Neural cell (in vitro differentiated cells): ENCODE results near the gene CELA2B.

Experiments used
- CTCF ChIP-seq: fragments of 450-650 bp; IDR thresholded peaks from 2 replicates; pipeline ENCODE4 v1.5.1; 2014; ENCODE audit warnings: antibody characterized with exemption, mild to moderate bottlenecking, moderate library complexity; ENCODE audit not compliant: poor library complexity, severe bottlenecking
- EP300 ChIP-seq: fragments of 450-650 bp; conservative IDR thresholded peaks from 2 replicates; pipeline ENCODE4 v1.6.1; 2014; ENCODE audit warnings: antibody characterized with exemption, mild to moderate bottlenecking, moderate library complexity; ENCODE audit not compliant: poor library complexity, severe bottlenecking
- EZH2 ChIP-seq: fragments of 200-600, 300-800 bp; shearing (Covaris generic), sonication (generic); IDR thresholded peaks from 2 replicates; pipeline ENCODE4 v1.6.1; 2014; ENCODE audit warnings: antibody characterized with exemption, low read length, borderline replicate concordance, mild to moderate bottlenecking; ENCODE audit not compliant: insufficient read depth, poor library complexity, severe bottlenecking
- MXI1 ChIP-seq: fragments of 450-650 bp; conservative IDR thresholded peaks from 2 replicates; pipeline ENCODE4 v1.6.1; 2014; ENCODE audit warnings: antibody characterized with exemption, mild to moderate bottlenecking; ENCODE audit not compliant: poor library complexity, severe bottlenecking
- POLR2AphosphoS5 ChIP-seq: IDR thresholded peaks from 2 replicates; pipeline ENCODE4 v1.6.1; 2012
- RAD21 ChIP-seq: fragments of 450-650 bp; conservative IDR thresholded peaks from 2 replicates; pipeline ENCODE4 v1.6.1; 2014; ENCODE audit warnings: antibody characterized with exemption, mild to moderate bottlenecking, moderate library complexity
- REST ChIP-seq: IDR thresholded peaks from 2 replicates; pipeline ENCODE4 v1.6.1; 2012; ENCODE audit warnings: borderline replicate concordance
- SMC3 ChIP-seq: fragments of 450-650 bp; conservative IDR thresholded peaks from 2 replicates; pipeline ENCODE4 v1.6.1; 2014; ENCODE audit warnings: antibody characterized with exemption, mild to moderate bottlenecking, moderate library complexity; ENCODE audit not compliant: poor library complexity
- TAF1 ChIP-seq: IDR thresholded peaks from 2 replicates; pipeline ENCODE4 v1.6.1; 2012; ENCODE audit warnings: low read depth

GRCh38 chr1:15441247-15441646 is 34.7 kb upstream of the CELA2B start:
- TF ChIP-seq EP300 (no peak), CTCF (no peak), POLR2AphosphoS5 (no peak), TAF1 (no peak), EZH2 (no peak), REST (no peak), SMC3 (no peak), MXI1 (no peak), RAD21 (no peak)
